Suppressor macrophage (primary cell): Measurements from ENCODE around the gene ABCB4.

Experiments used
- DNase-seq, 4 experiments: peaks; one replicate each; pipeline ENCODE4 v3.0.0-alpha.2; 2020 to 2022

ABCB4 gene

DNA sequence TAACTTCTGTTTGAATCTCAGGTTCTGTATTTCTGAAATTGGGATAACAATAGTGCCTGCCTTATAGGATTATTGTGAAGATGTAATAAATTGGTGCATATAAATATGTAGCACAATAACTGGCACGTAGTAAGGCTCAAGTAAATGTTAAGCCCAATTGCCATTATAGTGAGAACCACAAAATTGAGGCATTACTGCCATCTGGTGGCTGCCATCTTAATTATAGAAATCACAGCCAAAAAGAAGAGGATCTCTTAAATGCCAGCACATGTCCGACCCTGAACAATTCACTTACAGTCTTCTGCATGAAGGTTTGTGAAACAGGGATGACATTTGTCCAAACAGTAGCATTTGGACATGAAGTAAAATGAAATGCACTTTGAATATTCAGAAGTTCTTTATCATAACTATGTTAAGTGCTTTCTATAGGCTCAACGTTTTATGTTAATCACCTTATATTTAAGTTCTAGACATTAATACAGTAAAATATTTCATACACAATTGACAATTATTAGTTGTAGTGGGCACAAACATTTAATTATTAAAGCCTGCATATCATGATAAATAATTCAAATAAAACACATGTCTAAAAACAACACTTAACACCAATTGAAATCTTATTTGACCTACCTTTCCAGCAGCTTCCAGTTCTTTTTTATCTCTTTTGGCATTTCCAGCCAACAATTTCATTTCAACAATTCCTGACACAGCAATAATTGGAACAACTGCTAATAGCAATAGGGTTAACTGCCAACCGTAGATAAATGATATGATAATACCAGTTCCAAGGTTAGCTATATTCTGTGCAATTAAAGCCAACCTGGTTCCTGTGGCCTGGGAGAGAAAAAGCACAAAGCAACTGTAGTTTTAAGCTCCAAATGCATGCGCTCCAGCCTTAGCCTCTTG lies 58.5 kb downstream of the ABCB4 start:
- DNase-seq, result peak; percentile 75 to 87 (median 80)

DNA sequence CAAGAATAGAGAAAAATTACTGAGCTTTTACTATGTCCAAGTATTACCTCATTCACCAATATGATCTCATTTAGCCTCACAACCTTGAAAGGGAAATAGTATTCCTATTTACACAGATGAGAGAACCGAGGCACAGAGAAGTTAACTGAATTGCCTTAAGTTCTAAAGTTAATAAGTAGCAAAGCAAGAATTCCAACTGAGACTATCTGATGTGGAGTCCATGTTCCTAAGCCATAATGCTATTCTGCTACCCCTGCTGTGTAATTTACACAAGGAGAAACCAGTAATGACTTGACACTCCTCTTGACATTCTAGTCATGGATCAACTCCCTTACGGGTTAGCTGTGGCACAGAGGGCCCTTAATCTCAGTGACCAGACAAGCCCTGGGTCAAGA lies 60.7 kb downstream of the ABCB4 start:
- no peak for DNase-seq

DNA sequence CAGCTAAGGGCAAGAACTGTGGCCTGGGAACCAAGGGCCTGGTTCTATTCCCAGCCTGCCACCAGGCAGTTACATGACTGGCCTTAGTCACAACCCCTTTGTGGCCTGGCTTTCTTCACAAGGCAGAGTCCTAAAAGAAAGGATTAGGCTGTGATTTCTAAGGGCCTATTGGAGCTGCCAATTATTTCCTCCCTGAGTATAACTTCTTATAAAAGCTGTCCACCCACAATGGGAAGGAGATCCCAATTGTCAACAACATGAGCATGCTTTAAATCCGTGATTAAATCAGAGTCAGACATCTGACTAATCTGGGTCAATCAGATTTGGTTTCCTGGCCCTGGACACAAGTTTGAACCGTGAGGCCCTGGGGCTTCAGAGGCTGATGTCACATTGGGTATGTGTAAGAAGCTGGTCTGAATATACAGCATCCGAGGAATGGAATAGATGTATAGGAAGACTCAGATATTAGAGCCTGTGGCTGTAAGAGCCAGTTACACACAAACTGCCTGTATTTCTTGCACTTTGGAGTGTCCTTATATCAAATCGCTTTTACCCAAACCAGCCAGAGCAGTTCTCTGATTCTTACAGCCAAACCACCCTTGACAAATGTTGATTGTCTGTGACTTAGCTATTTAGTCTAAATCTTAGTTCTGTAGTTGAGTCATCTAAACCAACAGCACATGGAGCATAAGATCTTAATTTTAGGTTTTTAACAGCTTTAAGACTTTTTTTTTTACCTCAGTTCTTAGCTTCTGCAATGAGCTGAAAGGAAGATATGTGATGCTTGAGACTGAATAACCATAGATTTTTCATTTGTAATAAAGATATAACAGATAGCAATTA lies 61.3 kb downstream of the ABCB4 start:
- no peak for DNase-seq

DNA sequence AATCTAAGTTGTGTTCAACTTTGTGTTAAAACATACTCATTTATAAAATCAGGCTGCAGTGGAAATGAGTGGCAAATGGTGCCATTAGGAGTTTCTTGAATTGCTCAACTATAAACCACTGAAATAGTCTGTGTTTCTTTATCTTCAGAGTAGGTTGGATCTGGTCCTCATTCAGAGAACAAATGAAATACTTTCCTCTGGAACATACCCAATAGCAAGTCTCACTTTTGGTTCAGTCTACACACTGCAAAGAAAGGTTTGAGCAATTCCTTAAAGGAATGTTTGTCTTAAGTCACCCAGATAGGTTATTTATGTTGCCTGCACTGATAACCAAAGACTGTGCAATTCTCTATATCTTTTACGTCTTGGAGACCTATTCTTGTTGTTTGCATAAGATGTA lies 62.5 kb downstream of the ABCB4 start:
- DNase-seq, result no peak

DNA sequence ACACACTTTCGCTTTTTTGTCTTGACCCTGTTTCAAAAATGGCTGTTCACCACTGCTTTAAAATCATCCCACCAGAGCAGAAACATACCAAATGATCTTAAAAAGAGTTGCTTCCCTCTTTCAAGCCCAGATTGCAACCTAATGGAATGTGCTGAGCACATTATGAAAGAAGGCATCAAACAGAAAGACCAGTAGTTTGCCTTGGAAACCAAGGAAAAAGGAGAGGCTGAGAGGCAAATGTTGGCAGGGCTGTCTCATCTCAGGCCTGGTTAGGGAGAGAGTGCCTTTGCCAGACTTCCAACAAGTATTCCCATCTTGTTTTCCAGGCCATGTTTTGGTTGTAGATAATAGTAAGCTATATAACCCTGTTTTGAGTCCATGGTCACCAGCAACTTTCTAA lies 64.3 kb downstream of the ABCB4 start:
- no peak for DNase-seq

DNA sequence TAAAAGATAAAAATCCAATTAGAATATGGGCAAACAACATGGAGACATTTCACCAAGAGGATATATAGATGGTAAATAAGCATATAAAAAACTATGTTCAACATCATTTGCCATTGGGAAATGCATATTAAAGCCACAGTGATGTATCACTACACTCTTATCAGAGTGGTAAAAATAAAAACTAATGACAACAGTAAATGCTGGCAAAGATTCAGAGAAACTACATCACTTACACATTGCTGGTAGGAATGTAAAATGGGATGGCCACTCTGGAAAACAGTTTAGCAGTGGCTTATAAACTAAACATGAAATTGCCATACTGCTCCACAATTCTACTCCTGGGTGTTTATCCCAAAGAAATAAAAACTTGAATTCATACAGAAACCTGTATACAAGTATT lies 70.8 kb downstream of the ABCB4 start:
- no peak for DNase-seq

DNA sequence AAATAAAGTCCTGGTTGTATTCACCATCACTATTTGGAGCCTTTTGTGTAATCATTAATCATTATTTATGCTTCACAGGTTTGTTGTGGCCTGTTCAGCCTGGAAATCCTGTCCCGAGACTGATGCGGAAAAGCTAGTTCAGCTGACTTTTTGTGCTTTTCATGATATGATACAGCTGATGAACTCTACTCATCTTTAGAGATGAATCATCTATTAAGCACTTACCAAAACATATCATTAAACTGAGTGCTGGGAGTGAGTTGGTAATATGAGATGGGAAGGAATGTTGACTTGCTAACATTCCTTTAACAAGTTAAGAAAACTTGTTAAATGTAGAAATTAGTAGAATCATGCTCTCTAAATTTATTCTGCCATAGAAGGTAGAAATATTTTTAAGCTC lies 77.0 kb downstream of the ABCB4 start:
- DNase-seq, result no peak

DNA sequence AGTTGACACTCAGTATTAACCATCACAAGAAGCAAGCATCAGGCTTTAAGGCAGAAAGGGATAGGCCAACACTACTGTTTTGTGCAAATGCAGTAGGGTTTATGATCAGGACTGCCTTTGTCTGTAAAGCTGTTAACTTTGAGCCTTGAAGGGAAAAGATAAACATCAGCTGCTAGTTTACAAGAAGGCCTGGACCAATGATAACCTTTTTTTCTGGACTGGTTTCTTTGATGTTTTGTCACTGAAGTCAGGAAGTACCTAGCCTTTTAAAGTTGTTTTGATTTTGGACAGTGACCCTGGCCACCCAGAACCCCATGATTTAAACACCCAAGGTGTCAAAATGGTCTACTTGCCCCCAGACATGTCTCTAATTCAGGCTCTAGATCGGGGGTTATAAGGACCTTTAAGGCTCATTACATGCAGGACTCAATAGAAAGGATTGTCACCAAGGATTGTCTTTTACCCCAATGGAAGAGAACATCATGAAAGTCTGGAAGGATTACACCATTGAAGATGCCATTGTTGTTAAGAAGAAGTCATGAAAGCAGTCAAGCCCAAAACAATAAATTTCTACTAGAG lies 79.9 kb downstream of the ABCB4 start:
- DNase-seq, result no peak

DNA sequence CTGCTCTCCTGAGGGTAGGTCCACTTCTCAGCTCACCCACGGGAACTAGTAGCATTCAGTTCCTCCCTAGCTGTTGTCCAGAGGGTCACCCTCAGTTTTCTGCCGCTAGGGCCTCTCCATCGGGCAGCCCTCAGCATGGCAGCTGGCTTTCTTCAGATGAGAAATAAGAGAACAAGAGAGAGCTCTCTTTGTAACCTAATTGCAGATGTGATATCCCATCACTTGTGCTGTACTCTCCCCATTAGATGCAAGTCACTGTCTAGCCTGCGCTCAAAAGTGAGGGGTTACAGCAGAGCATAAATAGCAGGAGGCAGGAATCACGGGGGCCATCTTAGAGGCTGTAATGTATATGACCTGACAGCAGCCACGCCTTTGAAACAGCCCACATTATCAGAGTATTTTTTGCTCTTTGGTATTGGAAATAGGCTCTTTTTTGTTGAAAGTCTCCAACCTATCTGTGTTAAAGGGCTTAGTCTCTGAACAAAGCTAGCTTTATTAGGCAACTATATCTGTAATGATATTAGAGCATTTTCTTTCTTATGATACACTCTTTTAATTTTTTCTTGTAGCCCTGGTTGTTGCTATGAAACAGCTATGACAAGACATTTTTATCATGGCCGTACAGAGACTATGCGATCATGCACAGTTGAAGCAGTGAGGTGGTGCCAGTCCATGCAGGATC lies 84.3 kb downstream of the ABCB4 start:
- no peak for DNase-seq

DNA sequence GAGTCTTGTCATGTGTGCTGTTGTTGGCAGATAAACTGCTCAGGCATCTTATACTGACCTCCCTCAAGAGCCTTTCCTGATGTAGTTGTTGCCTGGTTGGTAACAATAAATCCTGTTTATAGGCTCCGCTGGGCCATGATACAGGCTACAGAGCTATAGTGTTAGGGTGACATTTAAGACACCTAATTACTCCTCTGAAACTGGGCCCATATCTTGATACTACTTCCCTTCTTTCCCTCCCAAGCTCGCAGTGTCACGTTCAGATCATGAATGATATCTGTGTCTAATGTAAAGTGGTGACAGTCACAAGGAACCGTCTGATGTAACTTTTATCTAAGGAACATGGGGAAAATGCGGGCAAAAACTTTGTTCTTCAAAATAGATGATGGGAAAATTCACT lies 94.6 kb downstream of the ABCB4 start:
- DNase-seq, result no peak

DNA sequence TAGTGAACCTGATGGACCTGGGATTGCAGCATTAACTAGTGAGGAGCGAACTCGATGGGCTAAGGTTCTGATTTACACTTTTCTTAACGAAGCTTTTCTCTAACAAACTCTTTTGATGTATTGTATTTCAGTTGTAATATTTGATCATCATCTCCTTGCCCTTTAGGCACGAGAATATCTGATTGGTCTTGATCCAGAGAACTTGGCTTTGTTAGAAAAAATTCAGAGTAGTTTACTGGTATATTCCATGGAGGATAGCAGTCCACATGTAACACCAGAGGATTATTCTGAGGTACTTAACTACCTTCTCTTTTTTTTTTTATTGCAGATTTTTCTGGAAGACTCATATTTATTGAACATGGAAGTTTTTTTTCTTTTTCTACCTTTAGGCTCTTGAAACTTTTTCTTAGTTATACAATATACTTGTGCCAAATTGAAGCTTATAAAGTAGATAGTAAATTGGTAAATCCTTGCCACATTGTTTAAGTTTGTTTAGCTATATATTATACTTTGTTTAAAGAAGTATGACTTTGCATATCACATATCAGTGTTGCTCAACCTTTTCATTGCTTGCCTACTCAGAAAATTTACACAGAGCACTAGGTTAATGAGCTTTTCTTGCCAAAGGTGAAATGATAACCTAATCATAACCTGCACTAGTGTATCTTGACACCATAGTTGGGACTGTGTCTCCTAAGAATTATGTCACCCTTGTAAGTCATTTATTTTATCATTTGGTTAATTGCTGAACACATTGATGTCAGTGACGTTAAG lies 99.6 kb downstream of the ABCB4 start:
- DNase-seq, result no peak

DNA sequence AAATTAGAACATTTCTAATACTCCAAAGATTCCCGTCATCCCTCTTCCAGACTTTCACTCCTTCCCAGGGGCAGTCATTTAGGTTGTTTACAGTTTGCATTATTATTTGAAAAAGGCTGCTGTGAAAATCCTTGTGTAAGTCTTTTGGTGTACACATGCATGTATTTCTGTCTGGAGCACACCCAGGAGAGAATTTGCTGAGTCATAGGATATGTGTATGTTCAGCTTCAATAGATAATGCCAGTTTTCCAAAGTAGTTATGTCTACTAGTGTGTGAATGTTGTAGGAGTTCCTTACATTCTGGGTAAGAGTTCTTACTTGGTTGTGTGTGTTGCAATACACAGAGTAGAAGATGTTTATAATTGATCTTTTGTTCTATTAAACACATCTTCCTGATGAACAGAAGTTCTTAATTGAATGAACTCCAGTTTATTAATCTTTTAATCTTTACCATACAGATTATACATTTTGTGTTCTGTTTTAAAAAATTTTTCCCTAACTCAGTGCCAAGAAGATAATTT lies 104.8 kb downstream of the ABCB4 start:
- peak in 1 of 4 experiments; percentile 2 for DNase-seq

DNA sequence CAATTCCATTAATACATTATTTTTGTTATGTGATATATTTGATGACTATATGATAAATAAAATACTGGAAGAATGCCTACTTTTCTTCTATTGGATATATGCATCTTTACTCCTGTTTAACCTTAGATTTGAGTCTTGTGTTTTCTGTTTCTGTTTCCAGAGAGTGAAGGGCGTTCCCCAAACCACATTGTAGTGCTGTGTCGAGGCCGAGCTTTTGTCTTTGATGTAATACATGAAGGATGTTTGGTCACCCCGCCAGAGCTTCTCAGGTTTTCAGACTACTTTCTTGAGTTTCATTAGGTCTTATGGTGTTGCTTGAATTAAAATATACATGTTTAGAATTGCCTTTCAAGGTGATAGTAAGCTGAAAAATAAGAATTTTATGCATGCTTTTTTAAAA lies 106.3 kb downstream of the ABCB4 start:
- no peak for DNase-seq

DNA sequence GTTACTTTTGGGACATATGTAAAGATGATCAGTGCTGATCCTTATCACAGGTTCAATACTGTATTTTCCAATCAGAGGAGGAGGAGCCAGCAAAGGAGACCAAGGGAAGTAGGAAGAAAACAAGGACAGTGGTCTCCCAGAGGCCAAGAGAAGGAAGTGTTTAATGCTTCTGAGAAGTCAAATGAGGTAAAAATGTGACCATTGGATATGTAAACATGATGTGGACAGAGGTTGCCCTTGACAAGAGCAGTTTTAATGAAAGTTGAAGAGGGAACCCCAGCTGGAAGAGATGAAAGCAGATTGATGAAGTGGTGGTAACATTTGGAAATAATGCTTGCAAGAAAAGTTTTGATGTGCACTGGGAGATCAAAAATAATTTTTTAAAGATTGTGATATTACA lies 111.2 kb downstream of the ABCB4 start:
- no peak for DNase-seq

DNA sequence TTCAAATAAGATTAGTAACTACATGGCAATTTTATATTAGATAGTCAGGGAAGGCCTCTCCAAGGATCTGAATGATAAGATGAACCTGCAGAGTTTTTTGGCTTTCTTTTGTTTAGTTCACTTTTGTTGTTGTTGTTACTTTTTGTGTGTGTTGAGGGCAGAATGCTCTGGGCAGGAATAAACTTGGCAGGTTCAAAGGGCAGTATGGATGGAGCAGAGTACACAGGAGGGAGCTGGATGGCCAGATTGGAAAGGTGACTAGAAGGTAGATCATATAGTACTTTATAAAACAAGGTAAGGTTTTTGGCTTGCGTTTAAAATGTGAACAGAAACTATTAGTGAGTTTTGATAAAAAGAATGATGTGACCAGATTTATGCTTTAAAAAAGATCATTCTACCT lies 112.1 kb downstream of the ABCB4 start:
- DNase-seq, result no peak

DNA sequence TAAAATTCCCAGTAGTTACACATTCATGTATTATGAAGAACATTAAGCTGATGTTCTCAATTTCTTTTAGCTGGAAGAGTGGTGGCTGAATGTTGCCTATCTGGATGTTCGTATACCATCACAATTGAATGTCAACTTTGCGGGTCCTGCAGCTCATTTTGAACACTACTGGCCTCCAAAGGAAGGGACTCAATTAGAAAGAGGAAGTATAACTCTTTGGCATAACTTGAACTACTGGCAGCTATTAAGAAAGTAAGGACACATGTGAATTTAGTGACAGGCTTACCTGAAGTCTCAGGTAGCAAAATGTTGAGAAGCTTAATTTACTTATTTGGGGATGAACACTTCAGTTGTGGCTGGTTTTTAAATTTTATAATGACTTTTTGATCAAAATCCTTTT lies 114.2 kb downstream of the ABCB4 start:
- peak in 1 of 4 experiments; percentile 5 for DNase-seq

DNA sequence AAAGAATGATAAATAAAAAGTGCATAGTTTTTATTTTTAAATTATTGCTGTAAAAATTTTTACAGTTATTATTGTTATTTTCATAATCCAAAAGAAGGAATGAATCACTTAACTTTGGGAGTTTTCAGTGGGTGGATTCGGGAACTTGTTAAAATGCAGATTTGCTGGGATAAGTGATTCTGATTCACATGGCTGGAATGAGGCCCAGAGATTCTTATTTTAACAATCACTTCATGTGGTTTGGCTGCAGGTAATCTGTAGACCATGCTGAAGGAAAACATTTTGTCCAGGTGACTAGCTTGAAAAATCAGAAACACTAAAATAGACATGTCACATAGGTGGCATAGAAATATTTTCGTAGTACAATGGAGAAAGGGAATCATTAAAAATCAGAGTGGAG lies 116.1 kb downstream of the ABCB4 start:
- DNase-seq, result no peak

DNA sequence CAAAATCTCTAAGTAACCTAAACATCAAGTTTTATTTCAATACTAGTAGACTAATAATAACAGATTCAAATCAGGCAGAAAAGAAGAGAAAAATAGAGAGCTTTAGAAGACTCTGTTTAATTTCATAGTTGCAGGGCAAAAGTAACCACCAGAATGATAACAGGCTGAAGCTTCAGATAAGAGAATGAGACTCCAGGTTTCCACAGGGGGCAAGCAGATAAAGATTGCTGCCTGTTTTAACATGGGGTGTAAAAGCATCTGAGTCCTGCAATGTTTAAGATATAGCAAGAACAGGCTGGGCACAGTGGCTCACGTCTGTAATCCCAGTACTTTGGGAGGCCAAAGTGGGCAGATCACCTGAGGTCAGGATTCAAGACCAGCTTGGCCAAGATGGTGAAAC lies 119.0 kb downstream of the ABCB4 start:
- DNase-seq, result no peak

DNA sequence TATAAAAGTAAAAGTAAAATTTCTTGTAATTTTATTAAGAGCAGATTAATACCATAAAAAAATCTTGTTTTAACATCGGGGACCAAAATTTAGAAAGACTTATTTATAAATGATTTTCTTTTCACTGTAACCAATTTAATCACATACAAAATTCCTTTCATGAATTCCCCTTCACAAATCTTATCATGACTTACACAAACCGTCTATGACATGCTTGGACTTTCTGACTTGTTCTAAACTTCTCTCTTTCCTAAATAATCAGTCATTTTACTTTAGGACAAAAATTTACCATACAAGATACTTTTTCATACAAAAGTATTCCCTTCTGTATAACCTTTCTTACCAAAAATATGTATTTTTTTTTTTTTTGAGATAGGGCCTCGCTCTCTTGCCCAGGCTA lies 120.7 kb downstream of the ABCB4 start:
- DNase-seq, result peak in 3 of 4 experiments; percentile 4 to 12 (median 8)
